AG09319 (cell line): ENCODE measurements around the gene FGF10.

Source experiments
- DNase-seq: peaks from one replicate; pipeline ENCODE4 v3.0.0-alpha.2; 2010; ENCODE audit warnings: low read depth; ENCODE audit errors: extremely low read depth
- CTCF ChIP-seq: IDR thresholded peaks from 2 replicates; pipeline ENCODE4 v1.5.1; 2011; ENCODE audit warnings: low read depth, mild to moderate bottlenecking, inconsistent platforms, low read length, moderate library complexity

The FGF10 gene

GRCh38 chr5:44389090-44389822, at the start of gene FGF10:
Gene FGF10 (minus strand): TSS chr5:44389420. CDS start chr5:44388682, 738 bp downstream.
- DNase-seq: no peak
- no peak for TF ChIP-seq CTCF

DNA sequence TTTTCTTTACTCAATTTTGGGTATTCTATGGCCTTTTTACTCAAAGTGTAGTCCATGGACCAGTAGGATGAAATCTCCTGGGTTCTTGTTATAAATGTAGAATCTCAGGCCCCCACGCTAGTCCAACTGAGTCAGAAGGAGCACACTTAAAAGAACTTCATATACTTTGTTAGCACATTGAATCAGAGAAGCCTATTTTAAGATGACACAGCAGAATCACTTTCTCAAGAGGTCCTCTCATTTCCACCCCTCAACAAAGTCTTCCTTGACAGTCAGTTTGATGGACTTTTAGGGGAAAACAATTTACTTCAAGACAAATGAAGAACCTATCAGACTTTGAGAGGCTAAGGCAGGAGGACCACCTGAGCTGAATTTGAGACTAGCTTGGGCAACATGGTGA, 37.7 kb upstream of the FGF10 start:
- TF ChIP-seq CTCF: no peak
- no peak for DNase-seq

DNA sequence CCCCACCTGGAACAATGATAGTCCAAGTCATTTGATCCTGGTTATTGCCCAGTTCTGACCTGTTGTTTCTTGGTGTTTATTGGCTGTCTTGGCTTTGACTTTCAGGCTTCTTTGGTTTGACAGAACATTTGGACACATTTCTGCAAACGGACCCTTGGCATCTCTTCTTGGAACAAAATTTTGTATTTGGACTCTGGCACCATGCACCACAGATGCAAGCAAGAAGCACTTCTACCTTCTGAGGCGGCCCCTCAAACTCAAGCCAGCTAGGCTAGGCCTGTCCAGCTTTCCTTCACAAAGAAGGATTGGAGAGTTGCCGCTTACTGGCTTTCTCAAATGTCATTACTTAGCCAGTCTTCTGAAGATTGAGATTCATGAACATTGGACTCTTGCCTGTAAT, 23.1 kb upstream of the FGF10 start:
- no peak for DNase-seq
- TF ChIP-seq CTCF: no peak

GRCh38 chr5:44402084-44402483, 12.9 kb upstream of the FGF10 start:
- DNase-seq: no peak
- TF ChIP-seq CTCF: no peak

DNA sequence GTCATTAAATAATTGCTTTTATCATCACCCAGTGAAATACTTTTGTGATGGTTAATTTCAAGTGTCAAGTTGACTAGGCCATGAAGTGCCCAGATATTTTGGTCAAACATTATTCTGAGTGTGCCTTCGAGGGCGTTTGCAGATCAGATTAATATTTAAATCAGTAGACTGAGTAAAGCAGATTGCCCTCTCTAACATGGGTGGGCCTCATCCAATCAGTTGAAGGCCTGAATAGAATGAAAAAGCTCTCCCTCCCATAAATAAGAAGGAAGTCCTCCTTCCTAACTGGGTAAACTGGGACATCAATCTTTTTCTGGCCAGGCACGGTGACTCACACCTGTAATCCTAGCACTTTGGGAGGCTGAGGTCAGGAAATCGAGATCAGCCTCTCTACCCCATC, 12.4 kb upstream of the FGF10 start:
- no peak for DNase-seq
- no peak for TF ChIP-seq CTCF

- no peak for TF ChIP-seq CTCF
These were observed 9.2 kb upstream of the FGF10 start for GRCh38 chr5:44398382-44398781.

GRCh38 chr5:44396312-44396711, 7.1 kb upstream of the FGF10 start:
- DNase-seq: no peak
- no peak for TF ChIP-seq CTCF

More at GRCh38 chr5:44398382-44398781, 9.2 kb upstream of the FGF10 start:
- no peak for DNase-seq
